Measurements from ENCODE around the gene CRYL1.

Gene CRYL1

DNA sequence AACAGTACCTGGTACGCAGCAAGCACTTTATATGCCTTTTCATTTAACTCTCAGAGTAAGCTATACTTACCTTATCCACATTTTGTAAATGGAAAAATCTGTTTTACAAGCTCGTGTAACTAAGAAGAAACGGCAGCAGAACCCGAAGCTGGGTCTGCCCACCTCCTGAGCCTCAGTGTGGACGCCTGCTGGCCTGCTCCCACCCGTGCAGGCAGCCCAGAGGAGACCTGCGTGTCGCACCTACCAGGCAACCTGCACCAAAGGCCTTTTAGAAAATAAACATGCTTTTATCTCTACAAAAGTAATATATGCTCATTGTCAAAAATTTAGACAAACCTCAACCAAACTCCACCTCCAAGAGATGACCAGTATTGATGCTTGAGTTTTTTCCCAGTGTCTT, 62.7 kb downstream of the CRYL1 start:
- no peaks in the 10 kb centered on the region for H3K36me3 ChIP-seq (ENCODE audit: control insufficient read depth, low read length)
- no peaks in the 10 kb centered on the region for H4K20me1 ChIP-seq (ENCODE audit: control insufficient read depth, insufficient read depth, low read depth, low read length)
- TF ChIP-seq, protein P1, sequence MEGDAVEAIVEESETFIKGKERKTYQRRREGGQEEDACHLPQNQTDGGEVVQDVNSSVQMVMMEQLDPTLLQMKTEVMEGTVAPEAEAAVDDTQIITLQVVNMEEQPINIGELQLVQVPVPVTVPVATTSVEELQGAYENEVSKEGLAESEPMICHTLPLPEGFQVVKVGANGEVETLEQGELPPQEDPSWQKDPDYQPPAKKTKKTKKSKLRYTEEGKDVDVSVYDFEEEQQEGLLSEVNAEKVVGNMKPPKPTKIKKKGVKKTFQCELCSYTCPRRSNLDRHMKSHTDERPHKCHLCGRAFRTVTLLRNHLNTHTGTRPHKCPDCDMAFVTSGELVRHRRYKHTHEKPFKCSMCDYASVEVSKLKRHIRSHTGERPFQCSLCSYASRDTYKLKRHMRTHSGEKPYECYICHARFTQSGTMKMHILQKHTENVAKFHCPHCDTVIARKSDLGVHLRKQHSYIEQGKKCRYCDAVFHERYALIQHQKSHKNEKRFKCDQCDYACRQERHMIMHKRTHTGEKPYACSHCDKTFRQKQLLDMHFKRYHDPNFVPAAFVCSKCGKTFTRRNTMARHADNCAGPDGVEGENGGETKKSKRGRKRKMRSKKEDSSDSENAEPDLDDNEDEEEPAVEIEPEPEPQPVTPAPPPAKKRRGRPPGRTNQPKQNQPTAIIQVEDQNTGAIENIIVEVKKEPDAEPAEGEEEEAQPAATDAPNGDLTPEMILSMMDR (IDR thresholded peaks at IDR 0.05; ENCODE audit: low read depth, low read length, poor library complexity, severe bottlenecking): no peak
- TF ChIP-seq EZH2phosphoT487 (IDR thresholded peaks at IDR 0.05; ENCODE audit: borderline replicate concordance, low read length): no peak
- no peaks in the 10 kb centered on the region for H3K27me3 ChIP-seq (ENCODE audit: control insufficient read depth, low read length)
- no peaks in the 10 kb centered on the region for H3F3A ChIP-seq (ENCODE audit: control insufficient read depth, insufficient read depth)
- no peak overlapping the region for H3K4me2 ChIP-seq (ENCODE audit: low read length)
- H3K4me1 ChIP-seq (ENCODE audit: control insufficient read depth, low read length): no peaks in the 10 kb centered on the region
- no peaks in the 10 kb centered on the region for H3K79me2 ChIP-seq (ENCODE audit: control insufficient read depth, low read length)
- H3K4me3 ChIP-seq (ENCODE audit: low read length): no peak overlapping the region
- no peaks in the 10 kb centered on the region for H3K9me3 ChIP-seq (ENCODE audit: control insufficient read depth, insufficient read depth, low read length)
- H3K9me2 ChIP-seq (replicated peaks; ENCODE audit: control insufficient read depth, low read length): no peaks in the 10 kb centered on the region
- H3K27ac ChIP-seq (ENCODE audit: low read depth, low read length): no peak overlapping the region

DNA sequence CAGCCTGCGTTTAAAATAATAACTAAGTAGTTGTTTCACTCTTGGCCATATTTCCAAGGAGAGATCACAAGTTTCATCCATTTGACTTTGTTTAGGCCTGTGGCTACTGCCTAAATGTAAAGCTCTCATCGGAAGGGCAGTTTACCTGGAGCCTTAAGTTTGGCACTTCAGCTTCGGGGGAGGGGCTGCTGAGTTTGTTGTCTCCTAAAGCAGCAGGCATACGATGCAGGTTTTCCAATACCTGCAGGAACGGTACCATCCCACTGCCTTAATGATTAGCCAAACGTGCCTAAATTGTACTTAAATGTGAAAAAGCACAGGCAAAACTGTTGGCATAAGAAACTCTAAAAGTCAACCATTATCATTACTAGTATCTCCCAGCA, 63.1 kb downstream of the CRYL1 start:
- H3K79me2 ChIP-seq (ENCODE audit: control insufficient read depth, low read length): no peaks in the 10 kb centered on the region
- H3F3A ChIP-seq (ENCODE audit: control insufficient read depth, insufficient read depth): no peaks in the 10 kb centered on the region
- no peak overlapping the region for H3K4me3 ChIP-seq (ENCODE audit: low read length)
- H3K36me3 ChIP-seq (ENCODE audit: control insufficient read depth, low read length): no peaks in the 10 kb centered on the region
- H3K4me1 ChIP-seq (ENCODE audit: control insufficient read depth, low read length): no peaks in the 10 kb centered on the region
- H3K9me2 ChIP-seq (replicated peaks; ENCODE audit: control insufficient read depth, low read length): no peaks in the 10 kb centered on the region
- TF ChIP-seq, protein P1 (IDR thresholded peaks at IDR 0.05; ENCODE audit: low read depth, low read length, poor library complexity, severe bottlenecking): no peak
- TF ChIP-seq EZH2phosphoT487 (IDR thresholded peaks at IDR 0.05; ENCODE audit: borderline replicate concordance, low read length): no peak
- no peaks in the 10 kb centered on the region for H4K20me1 ChIP-seq (ENCODE audit: control insufficient read depth, insufficient read depth, low read depth, low read length)
- H3K27me3 ChIP-seq (ENCODE audit: control insufficient read depth, low read length): no peaks in the 10 kb centered on the region
- no peak overlapping the region for H3K4me2 ChIP-seq (ENCODE audit: low read length)
- no peaks in the 10 kb centered on the region for H3K9me3 ChIP-seq (ENCODE audit: control insufficient read depth, insufficient read depth, low read length)
- no peak overlapping the region for H3K27ac ChIP-seq (ENCODE audit: low read depth, low read length)

DNA sequence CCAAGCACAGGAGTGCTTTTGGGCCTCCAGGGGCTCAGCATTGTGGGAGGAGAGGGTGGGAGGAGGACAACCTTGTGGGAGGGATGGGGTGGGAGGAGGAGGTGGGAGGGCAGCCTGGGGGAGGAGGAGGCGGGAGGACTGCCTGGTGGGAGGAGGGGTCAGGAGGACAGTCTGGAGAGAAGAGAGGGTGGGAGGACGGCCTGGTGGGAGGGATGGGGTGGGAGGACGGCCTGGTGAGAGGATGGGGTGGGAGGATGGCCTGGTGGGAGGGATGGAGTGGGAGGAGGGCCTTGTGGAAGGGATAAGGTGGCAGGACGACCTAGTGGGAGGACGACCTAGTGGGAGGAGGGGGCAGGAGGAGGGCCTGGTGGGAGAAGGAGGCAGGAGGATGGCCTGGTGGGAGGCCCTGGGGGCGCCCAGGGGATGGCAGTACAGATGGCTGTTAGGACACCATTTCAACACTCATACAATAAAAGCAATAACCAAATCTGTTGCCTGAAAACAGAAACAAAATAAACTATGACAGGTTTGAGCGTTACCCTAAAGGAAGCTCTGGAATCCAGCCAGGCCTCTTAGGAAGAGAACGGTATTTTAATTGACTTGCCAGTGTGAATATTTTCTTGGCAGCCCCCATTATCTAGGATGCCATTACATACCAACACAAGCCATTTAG, 63.7 kb downstream of the CRYL1 start:
- no peak overlapping the region for H3K4me2 ChIP-seq (ENCODE audit: low read length)
- no peaks in the 10 kb centered on the region for H3K79me2 ChIP-seq (ENCODE audit: control insufficient read depth, low read length)
- H3K27me3 ChIP-seq (ENCODE audit: control insufficient read depth, low read length): no peaks in the 10 kb centered on the region
- no peaks in the 10 kb centered on the region for H3K9me3 ChIP-seq (ENCODE audit: control insufficient read depth, insufficient read depth, low read length)
- no peaks in the 10 kb centered on the region for H3K4me1 ChIP-seq (ENCODE audit: control insufficient read depth, low read length)
- no peaks in the 10 kb centered on the region for H4K20me1 ChIP-seq (ENCODE audit: control insufficient read depth, insufficient read depth, low read depth, low read length)
- H3K4me3 ChIP-seq (ENCODE audit: low read length): no peak overlapping the region
- no peak overlapping the region for H3K27ac ChIP-seq (ENCODE audit: low read depth, low read length)
- H3K9me2 ChIP-seq (replicated peaks; ENCODE audit: control insufficient read depth, low read length): no peaks in the 10 kb centered on the region
- no peaks in the 10 kb centered on the region for H3F3A ChIP-seq (ENCODE audit: control insufficient read depth, insufficient read depth)
- TF ChIP-seq EZH2phosphoT487 (IDR thresholded peaks at IDR 0.05; ENCODE audit: borderline replicate concordance, low read length): no peak
- TF ChIP-seq, protein P1 (IDR thresholded peaks at IDR 0.05; ENCODE audit: low read depth, low read length, poor library complexity, severe bottlenecking): no peak
- no peaks in the 10 kb centered on the region for H3K36me3 ChIP-seq (ENCODE audit: control insufficient read depth, low read length)
